ENCODE results near the gene OR2V2. TPM values are rescaled to one million over a fixed set of nuclear protein-coding genes. Genes with fewer than 3 reads are reported as not detected.

The OR2V2 gene
- polyA plus RNA-seq, 1 of the 3 experiments (the other 2 are of a cell fraction): not detected

DNA sequence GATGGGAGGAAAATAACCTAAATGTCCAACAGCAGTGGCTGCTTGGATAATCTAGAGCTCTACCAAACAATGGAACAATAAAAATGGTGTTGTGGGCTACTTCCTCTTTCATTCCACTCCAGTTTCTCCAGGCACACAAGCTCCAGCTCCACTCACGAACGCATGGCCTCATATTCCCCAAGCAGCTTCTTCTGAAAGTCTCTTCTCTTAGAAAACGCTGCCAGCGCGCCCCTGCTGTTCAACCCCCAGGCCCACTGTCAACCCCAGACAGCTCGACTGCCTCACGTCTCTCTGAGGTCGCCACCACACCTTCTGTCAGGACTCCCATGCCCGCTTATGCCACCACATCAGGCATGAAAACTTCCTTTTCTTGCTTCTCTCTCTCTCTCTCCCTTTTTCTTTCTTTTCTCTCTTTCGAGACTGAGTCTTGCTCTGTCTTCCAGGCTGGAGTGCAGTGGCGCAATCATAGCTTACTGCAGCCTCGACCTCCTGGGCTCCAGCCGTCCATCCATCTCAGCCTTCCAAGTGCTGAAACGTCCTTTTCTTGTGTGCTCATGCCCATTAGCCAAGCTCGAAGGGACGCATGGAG is 16.2 kb downstream of the OR2V2 start:
- no peak overlapping the region for H3K27ac ChIP-seq (ENCODE audit: low read depth in 2 of 2, low read length in 1 of 2)
- H3K9me2 ChIP-seq: no peaks in the 10 kb centered on the region
- ChIA-PET POLR2A (no interaction called here), CTCF (interaction anchor here (0.6 kb wide), 1 partner anchor 1472 kb away, joined by 3 read pairs; no protein-coding TSS in a partner anchor)
- TF ChIP-seq FOXM1 (IDR thresholded peaks at IDR 0.05; ENCODE audit: low read depth): no peak
- no peak for TF ChIP-seq GABPA (IDR thresholded peaks at IDR 0.05; ENCODE audit: low read depth)
- no peak for TF ChIP-seq EP300 (IDR thresholded peaks at IDR 0.05; ENCODE audit: borderline replicate concordance in 1 of 2, low read depth in 1 of 2, low read length in 1 of 2)
- TF ChIP-seq, protein P1, sequence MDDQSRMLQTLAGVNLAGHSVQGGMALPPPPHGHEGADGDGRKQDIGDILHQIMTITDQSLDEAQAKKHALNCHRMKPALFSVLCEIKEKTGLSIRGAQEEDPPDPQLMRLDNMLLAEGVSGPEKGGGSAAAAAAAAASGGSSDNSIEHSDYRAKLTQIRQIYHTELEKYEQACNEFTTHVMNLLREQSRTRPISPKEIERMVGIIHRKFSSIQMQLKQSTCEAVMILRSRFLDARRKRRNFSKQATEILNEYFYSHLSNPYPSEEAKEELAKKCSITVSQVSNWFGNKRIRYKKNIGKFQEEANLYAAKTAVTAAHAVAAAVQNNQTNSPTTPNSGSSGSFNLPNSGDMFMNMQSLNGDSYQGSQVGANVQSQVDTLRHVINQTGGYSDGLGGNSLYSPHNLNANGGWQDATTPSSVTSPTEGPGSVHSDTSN (IDR thresholded peaks at IDR 0.05): no peak
- H3K79me2 ChIP-seq (ENCODE audit: insufficient read depth): no peaks in the 10 kb centered on the region
- no peak overlapping the region for H3K9ac ChIP-seq
- H3F3A ChIP-seq (replicated peaks; ENCODE audit: insufficient read depth): peaks cover 22% of the 10 kb centered on the region
- no peak overlapping the region for H3K4me2 ChIP-seq
- DNase-seq: no peak
- H3K4me3 ChIP-seq (ENCODE audit: low read depth in 2 of 2, low read length in 1 of 2): no peak overlapping the region
- H3K9me3 ChIP-seq: no peaks in the 10 kb centered on the region
- H2AFZ ChIP-seq (ENCODE audit: low read depth): no peak overlapping the region
- no peaks in the 10 kb centered on the region for H3K36me3 ChIP-seq (replicated peaks in 1 of 2; ENCODE audit: control insufficient read depth in 1 of 2, insufficient read depth in 2 of 2, low read length in 1 of 2)
- WGBS (ENCODE audit: low lambda C conversion rate): 72% methylated on average over 16 of the region's 16 CpGs
- H3K4me1 ChIP-seq (ENCODE audit: control insufficient read depth in 1 of 2, insufficient read depth in 2 of 2, low read depth in 1 of 2, low read length in 1 of 2): peaks cover 0 to 18% of the 10 kb centered on the region in 2 experiments; a peak in 1 of 4 replicates
- H3K27me3 ChIP-seq (ENCODE audit: insufficient read depth): 0 out of 2 replicates have a peak, but pooled peaks cover 2% of the 10 kb centered on the region
- no peaks in the 10 kb centered on the region for H4K20me1 ChIP-seq (ENCODE audit: insufficient read depth)

DNA sequence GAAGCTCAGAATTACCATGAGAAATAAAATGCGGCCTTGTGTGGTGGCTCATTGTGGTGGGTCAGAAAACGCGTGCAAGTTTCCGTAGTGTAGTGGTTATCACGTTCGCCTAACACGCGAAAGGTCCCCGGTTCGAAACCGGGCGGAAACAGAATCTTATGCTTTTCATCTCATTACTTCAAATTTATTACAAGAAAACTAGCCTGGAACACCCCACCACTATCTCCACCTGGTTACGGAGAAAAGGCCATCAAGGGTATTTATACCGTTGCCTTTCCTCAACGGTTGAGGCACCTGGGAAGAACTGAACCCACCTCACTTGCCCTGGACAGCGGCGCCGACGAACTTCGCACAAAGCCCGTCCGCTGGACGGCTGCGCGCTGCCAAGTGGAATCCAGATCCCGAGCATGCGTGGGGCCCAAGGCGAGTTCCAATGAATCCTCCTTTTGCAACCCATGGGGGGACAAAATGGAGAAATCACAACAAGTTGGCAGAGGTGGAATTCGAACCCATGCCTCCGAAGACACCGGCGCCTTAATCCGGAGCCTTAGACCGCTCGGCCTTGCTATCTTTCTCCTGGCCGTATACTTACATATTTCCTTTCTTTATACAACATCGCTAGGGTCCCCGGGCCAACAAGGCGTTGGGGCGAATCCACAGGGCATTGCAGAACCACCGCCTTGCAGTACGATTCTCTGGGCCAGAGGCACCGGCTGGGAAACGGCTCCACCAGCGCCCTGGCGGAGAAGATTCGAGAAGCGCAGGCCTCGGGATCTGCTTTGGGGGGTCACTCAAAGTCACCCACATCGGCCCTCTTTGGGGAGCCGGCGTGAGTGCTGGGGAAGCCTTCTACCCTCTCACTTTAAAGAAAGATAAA is 16.9 kb downstream of the OR2V2 start:
- ChIA-PET CTCF (no interaction called here), POLR2A (no interaction called here)
- Histone ChIP-seq H3K4me3 (ENCODE audit: low read depth in 2 of 2, low read length in 1 of 2) (no peak overlapping the region), H3F3A (replicated peaks; ENCODE audit: insufficient read depth) (peaks cover 20% of the 10 kb centered on the region), H3K79me2 (ENCODE audit: insufficient read depth) (no peaks in the 10 kb centered on the region), H3K9me2 (no peaks in the 10 kb centered on the region), H3K9ac (no peak overlapping the region), H3K4me2 (no peak overlapping the region), H3K27me3 (ENCODE audit: insufficient read depth) (no peaks in the 10 kb centered on the region), H3K4me1 (ENCODE audit: control insufficient read depth in 1 of 2, insufficient read depth in 2 of 2, low read depth in 1 of 2, low read length in 1 of 2) (peaks cover 0 to 18% of the 10 kb centered on the region in 2 experiments; a peak in 1 of 4 replicates), H4K20me1 (ENCODE audit: insufficient read depth) (no peaks in the 10 kb centered on the region), H2AFZ (ENCODE audit: low read depth) (no peak overlapping the region), H3K9me3 (no peaks in the 10 kb centered on the region), H3K36me3 (replicated peaks in 1 of 2; ENCODE audit: control insufficient read depth in 1 of 2, insufficient read depth in 2 of 2, low read length in 1 of 2) (no peaks in the 10 kb centered on the region), H3K27ac (ENCODE audit: low read depth in 2 of 2, low read length in 1 of 2) (no peak overlapping the region)
- TF ChIP-seq NRF1 (IDR thresholded peaks at IDR 0.05; ENCODE audit: low read depth, low read length) (no peak), SIN3A (IDR thresholded peaks at IDR 0.05; ENCODE audit: borderline replicate concordance, low read depth, low read length) (no peak), YY1 (IDR thresholded peaks at IDR 0.05; ENCODE audit: low read depth) (no peak), TEAD4 (IDR thresholded peaks at IDR 0.05; ENCODE audit: borderline replicate concordance, insufficient read depth) (no peak), RCOR1 (IDR thresholded peaks at IDR 0.05; ENCODE audit: low read length) (no peak), FOXJ3 (CRISPR knock-in tag; IDR thresholded peaks at IDR 0.05) (no peak), TAF1 (IDR thresholded peaks at IDR 0.05; ENCODE audit: borderline replicate concordance, low read depth, low read length) (no peak), GABPA (IDR thresholded peaks at IDR 0.05; ENCODE audit: low read depth) (no peak), EZH2phosphoT487 (IDR thresholded peaks at IDR 0.05; ENCODE audit: borderline replicate concordance, low read depth) (no peak), NFIC (IDR thresholded peaks at IDR 0.05; ENCODE audit: borderline replicate concordance) (no peak)
- TF ChIP-seq, protein P2, sequence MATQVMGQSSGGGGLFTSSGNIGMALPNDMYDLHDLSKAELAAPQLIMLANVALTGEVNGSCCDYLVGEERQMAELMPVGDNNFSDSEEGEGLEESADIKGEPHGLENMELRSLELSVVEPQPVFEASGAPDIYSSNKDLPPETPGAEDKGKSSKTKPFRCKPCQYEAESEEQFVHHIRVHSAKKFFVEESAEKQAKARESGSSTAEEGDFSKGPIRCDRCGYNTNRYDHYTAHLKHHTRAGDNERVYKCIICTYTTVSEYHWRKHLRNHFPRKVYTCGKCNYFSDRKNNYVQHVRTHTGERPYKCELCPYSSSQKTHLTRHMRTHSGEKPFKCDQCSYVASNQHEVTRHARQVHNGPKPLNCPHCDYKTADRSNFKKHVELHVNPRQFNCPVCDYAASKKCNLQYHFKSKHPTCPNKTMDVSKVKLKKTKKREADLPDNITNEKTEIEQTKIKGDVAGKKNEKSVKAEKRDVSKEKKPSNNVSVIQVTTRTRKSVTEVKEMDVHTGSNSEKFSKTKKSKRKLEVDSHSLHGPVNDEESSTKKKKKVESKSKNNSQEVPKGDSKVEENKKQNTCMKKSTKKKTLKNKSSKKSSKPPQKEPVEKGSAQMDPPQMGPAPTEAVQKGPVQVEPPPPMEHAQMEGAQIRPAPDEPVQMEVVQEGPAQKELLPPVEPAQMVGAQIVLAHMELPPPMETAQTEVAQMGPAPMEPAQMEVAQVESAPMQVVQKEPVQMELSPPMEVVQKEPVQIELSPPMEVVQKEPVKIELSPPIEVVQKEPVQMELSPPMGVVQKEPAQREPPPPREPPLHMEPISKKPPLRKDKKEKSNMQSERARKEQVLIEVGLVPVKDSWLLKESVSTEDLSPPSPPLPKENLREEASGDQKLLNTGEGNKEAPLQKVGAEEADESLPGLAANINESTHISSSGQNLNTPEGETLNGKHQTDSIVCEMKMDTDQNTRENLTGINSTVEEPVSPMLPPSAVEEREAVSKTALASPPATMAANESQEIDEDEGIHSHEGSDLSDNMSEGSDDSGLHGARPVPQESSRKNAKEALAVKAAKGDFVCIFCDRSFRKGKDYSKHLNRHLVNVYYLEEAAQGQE (IDR thresholded peaks at IDR 0.05; ENCODE audit: low read depth, low read length): no peak
- TF ChIP-seq, protein P3, sequence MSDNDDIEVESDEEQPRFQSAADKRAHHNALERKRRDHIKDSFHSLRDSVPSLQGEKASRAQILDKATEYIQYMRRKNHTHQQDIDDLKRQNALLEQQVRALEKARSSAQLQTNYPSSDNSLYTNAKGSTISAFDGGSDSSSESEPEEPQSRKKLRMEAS (IDR thresholded peaks at IDR 0.05; ENCODE audit: low read depth): no peak
- TF ChIP-seq, protein P4, sequence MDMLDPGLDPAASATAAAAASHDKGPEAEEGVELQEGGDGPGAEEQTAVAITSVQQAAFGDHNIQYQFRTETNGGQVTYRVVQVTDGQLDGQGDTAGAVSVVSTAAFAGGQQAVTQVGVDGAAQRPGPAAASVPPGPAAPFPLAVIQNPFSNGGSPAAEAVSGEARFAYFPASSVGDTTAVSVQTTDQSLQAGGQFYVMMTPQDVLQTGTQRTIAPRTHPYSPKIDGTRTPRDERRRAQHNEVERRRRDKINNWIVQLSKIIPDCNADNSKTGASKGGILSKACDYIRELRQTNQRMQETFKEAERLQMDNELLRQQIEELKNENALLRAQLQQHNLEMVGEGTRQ (IDR thresholded peaks at IDR 0.05; ENCODE audit: borderline replicate concordance, low read depth, low read length): no peak
- TF ChIP-seq, protein P5, sequence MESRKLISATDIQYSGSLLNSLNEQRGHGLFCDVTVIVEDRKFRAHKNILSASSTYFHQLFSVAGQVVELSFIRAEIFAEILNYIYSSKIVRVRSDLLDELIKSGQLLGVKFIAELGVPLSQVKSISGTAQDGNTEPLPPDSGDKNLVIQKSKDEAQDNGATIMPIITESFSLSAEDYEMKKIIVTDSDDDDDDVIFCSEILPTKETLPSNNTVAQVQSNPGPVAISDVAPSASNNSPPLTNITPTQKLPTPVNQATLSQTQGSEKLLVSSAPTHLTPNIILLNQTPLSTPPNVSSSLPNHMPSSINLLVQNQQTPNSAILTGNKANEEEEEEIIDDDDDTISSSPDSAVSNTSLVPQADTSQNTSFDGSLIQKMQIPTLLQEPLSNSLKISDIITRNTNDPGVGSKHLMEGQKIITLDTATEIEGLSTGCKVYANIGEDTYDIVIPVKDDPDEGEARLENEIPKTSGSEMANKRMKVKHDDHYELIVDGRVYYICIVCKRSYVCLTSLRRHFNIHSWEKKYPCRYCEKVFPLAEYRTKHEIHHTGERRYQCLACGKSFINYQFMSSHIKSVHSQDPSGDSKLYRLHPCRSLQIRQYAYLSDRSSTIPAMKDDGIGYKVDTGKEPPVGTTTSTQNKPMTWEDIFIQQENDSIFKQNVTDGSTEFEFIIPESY (IDR thresholded peaks at IDR 0.05; ENCODE audit: borderline replicate concordance, low read depth): no peak
- WGBS (ENCODE audit: low lambda C conversion rate): 44% methylated on average over 35 of the region's 52 CpGs
- no peak for DNase-seq

All from SK-N-SH (cell line).